GM23338 (cell line): ENCODE measurements around the gene DOCK1. TPM values are rescaled to one million over a fixed set of nuclear protein-coding genes. Genes with fewer than 3 reads are reported as not detected.
"Not testable (repeated sequence)": the region's sequence is repeated elsewhere in the genome, so short reads cannot be mapped to it uniquely, and the experiment has no call there.

ENCODE experiments used
- ATAC-seq: fragments of 200-7000 bp; cut with Tn5 transposase; 3 replicates; pipeline ENCODE4 v1.9.1; 2020
- DNase-seq: peaks from one replicate; pipeline ENCODE4 v3.0.0-alpha.2; 2015; ENCODE audit warnings: low spot score
- H2AFZ ChIP-seq: fragments of 200-600 bp; sonication (generic); 2 replicates; pipeline ENCODE4 v1.8.0; 2016; ENCODE audit warnings: antibody characterized with exemption, mild to moderate bottlenecking, moderate library complexity
- H3F3A ChIP-seq: fragments of 200-600 bp; sonication (generic); replicated peaks from 2 replicates; pipeline ENCODE4 v1.8.0; 2017; ENCODE audit warnings: antibody characterized with exemption, mixed run types, low read depth
- H3K27ac ChIP-seq: fragments of 200-600 bp; sonication (generic); 2 replicates; pipeline ENCODE4 v1.6.1; 2016; ENCODE audit warnings: low read depth
- H3K27me3 ChIP-seq: fragments of 200-600 bp; sonication (generic); 2 replicates; pipeline ENCODE4 v1.8.0; 2016; ENCODE audit warnings: mild to moderate bottlenecking, mixed run types, moderate library complexity; ENCODE audit not compliant: insufficient read depth
- H3K36me3 ChIP-seq: fragments of 200-600 bp; sonication (generic); 2 replicates; pipeline ENCODE4 v1.8.0; 2016; ENCODE audit warnings: mild to moderate bottlenecking; ENCODE audit not compliant: insufficient read depth
- H3K4me1 ChIP-seq: fragments of 200-600 bp; sonication (generic); 2 replicates; pipeline ENCODE4 v1.8.0; 2016; ENCODE audit warnings: mild to moderate bottlenecking, moderate library complexity; ENCODE audit not compliant: insufficient read depth
- H3K4me2 ChIP-seq: fragments of 200-600 bp; sonication (generic); 2 replicates; pipeline ENCODE4 v1.7.1; 2017; ENCODE audit warnings: mixed run types
- H3K4me3 ChIP-seq: fragments of 200-600 bp; sonication (generic); 2 replicates; pipeline ENCODE4 v1.6.1; 2016; ENCODE audit warnings: mixed run types
- H3K79me2 ChIP-seq: fragments of 200-600 bp; sonication (generic); replicated peaks from 2 replicates; pipeline ENCODE4 v1.8.0; 2017; ENCODE audit warnings: mild to moderate bottlenecking; ENCODE audit not compliant: insufficient read depth
- H3K9me2 ChIP-seq: fragments of 200-600 bp; sonication (generic); 2 replicates; pipeline ENCODE4 v1.8.0; 2017; ENCODE audit not compliant: insufficient read depth
- H4K20me1 ChIP-seq: fragments of 200-600 bp; sonication (generic); replicated peaks from 2 replicates; pipeline ENCODE4 v1.8.0; 2017; ENCODE audit warnings: mild to moderate bottlenecking; ENCODE audit not compliant: insufficient read depth
- H3K27ac Mint-ChIP-seq: 2 replicates; pipeline ENCODE4 v1.8.0; 2020; ENCODE audit warnings: inconsistent platforms, mild to moderate bottlenecking, moderate library complexity, mixed read lengths
- H3K27me3 Mint-ChIP-seq: 3 replicates; pipeline ENCODE4 v1.8.0; 2022; ENCODE audit warnings: low read depth, mild to moderate bottlenecking, moderate library complexity, mixed read lengths, inconsistent platforms; ENCODE audit not compliant: insufficient read depth, poor library complexity
- H3K36me3 Mint-ChIP-seq: 3 replicates; pipeline ENCODE4 v1.8.0; 2021; ENCODE audit warnings: low read depth, mild to moderate bottlenecking, inconsistent platforms, moderate library complexity, mixed read lengths
- H3K4me1 Mint-ChIP-seq: 3 replicates; pipeline ENCODE4 v1.8.0; 2020; ENCODE audit warnings: mild to moderate bottlenecking, inconsistent platforms, mixed read lengths
- H3K4me3 Mint-ChIP-seq: 3 replicates; pipeline ENCODE4 v1.8.0; 2021; ENCODE audit warnings: moderate library complexity, mild to moderate bottlenecking, inconsistent platforms, mixed read lengths
- H3K9me3 Mint-ChIP-seq: 3 replicates; pipeline ENCODE4 v1.8.0; 2020; ENCODE audit warnings: moderate library complexity, mild to moderate bottlenecking, inconsistent platforms, mixed read lengths
- CREB1 ChIP-seq: fragments of 250-450 bp; sonication (Bioruptor Pico); IDR thresholded peaks from 2 replicates; pipeline ENCODE4 v1.5.0; 2020; ENCODE audit warnings: low read depth, mild to moderate bottlenecking, moderate library complexity
- JUNB ChIP-seq: IDR thresholded peaks from one replicate; pipeline ENCODE4 v1.6.1; 2016; ENCODE audit warnings: antibody characterized with exemption; ENCODE audit not compliant: unreplicated experiment
- NANOG ChIP-seq: IDR thresholded peaks from 2 replicates; pipeline ENCODE4 v1.6.1; 2016; ENCODE audit warnings: antibody characterized with exemption, borderline replicate concordance
- POLR2AphosphoS5 ChIP-seq: IDR thresholded peaks from 2 replicates; pipeline ENCODE4 v1.6.1; 2016; ENCODE audit warnings: antibody characterized with exemption, low read depth
- ZNF114 ChIP-seq: fragments of 250-450 bp; sonication (Bioruptor Pico); IDR thresholded peaks from 2 replicates; pipeline ENCODE4 v1.5.0; 2020; ENCODE audit warnings: mild to moderate bottlenecking, moderate library complexity
- polyA plus RNA-seq: library from polyadenylated mRNA; unstranded; fragments of >200 nt; fragmentation: Nextera tagmentation; extraction: Ambion mirVana; gene quantifications from 2 replicates; pipeline ENCODE4 v1.2.1, GENCODE V29; 2016
- total RNA-seq: library from RNA; depleted of rRNA; stranded (reverse); fragments of >200 nt; shearing (Covaris generic); gene quantifications from 2 replicates; pipeline ENCODE4 v1.2.3, GENCODE V29; 2014
- TF ChIP-seq, protein P1 (sequence below): fragments of 250-450 bp; sonication (Bioruptor Pico); IDR thresholded peaks from 2 replicates; pipeline ENCODE4 v1.5.0; 2020; ENCODE audit warnings: mild to moderate bottlenecking, moderate library complexity
- TF ChIP-seq, protein P2 (sequence below), 2 experiments: fragments of 200-600 bp in 1 of 2; sonication (generic) in 1 of 2; conservative IDR thresholded peaks; 2 replicates each; pipeline versions ENCODE4 v1.5.1 to v1.6.1; 2016 to 2017; ENCODE audit warnings: antibody characterized with exemption in 2 of 2, low read depth in 2 of 2, mild to moderate bottlenecking in 2 of 2, moderate library complexity in 1 of 2

The DOCK1 gene
- total and polyA plus RNA-seq, 2 experiments from 2014 or later = 13.2 to 55.3 TPM

DNA sequence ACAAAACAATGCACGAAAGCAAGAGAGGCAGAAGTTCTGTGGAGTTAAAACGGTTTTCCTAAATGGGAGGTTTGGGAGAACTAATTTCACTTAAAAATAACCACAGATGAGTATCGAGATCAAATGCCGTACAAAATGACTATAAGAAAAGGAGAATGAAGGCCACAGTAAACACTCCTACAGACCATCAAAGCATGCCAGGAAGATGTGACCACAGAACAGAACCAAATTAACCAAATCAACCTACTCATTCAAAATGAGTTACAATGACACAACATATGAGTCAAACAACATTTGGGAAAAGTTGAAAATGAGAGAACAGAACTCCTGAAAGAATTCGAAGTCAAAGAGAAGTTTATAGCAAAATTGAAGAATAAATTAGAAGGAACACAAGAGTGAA, 24.3 kb upstream of the DOCK1 start (continued):
- TF ChIP-seq, protein P1, sequence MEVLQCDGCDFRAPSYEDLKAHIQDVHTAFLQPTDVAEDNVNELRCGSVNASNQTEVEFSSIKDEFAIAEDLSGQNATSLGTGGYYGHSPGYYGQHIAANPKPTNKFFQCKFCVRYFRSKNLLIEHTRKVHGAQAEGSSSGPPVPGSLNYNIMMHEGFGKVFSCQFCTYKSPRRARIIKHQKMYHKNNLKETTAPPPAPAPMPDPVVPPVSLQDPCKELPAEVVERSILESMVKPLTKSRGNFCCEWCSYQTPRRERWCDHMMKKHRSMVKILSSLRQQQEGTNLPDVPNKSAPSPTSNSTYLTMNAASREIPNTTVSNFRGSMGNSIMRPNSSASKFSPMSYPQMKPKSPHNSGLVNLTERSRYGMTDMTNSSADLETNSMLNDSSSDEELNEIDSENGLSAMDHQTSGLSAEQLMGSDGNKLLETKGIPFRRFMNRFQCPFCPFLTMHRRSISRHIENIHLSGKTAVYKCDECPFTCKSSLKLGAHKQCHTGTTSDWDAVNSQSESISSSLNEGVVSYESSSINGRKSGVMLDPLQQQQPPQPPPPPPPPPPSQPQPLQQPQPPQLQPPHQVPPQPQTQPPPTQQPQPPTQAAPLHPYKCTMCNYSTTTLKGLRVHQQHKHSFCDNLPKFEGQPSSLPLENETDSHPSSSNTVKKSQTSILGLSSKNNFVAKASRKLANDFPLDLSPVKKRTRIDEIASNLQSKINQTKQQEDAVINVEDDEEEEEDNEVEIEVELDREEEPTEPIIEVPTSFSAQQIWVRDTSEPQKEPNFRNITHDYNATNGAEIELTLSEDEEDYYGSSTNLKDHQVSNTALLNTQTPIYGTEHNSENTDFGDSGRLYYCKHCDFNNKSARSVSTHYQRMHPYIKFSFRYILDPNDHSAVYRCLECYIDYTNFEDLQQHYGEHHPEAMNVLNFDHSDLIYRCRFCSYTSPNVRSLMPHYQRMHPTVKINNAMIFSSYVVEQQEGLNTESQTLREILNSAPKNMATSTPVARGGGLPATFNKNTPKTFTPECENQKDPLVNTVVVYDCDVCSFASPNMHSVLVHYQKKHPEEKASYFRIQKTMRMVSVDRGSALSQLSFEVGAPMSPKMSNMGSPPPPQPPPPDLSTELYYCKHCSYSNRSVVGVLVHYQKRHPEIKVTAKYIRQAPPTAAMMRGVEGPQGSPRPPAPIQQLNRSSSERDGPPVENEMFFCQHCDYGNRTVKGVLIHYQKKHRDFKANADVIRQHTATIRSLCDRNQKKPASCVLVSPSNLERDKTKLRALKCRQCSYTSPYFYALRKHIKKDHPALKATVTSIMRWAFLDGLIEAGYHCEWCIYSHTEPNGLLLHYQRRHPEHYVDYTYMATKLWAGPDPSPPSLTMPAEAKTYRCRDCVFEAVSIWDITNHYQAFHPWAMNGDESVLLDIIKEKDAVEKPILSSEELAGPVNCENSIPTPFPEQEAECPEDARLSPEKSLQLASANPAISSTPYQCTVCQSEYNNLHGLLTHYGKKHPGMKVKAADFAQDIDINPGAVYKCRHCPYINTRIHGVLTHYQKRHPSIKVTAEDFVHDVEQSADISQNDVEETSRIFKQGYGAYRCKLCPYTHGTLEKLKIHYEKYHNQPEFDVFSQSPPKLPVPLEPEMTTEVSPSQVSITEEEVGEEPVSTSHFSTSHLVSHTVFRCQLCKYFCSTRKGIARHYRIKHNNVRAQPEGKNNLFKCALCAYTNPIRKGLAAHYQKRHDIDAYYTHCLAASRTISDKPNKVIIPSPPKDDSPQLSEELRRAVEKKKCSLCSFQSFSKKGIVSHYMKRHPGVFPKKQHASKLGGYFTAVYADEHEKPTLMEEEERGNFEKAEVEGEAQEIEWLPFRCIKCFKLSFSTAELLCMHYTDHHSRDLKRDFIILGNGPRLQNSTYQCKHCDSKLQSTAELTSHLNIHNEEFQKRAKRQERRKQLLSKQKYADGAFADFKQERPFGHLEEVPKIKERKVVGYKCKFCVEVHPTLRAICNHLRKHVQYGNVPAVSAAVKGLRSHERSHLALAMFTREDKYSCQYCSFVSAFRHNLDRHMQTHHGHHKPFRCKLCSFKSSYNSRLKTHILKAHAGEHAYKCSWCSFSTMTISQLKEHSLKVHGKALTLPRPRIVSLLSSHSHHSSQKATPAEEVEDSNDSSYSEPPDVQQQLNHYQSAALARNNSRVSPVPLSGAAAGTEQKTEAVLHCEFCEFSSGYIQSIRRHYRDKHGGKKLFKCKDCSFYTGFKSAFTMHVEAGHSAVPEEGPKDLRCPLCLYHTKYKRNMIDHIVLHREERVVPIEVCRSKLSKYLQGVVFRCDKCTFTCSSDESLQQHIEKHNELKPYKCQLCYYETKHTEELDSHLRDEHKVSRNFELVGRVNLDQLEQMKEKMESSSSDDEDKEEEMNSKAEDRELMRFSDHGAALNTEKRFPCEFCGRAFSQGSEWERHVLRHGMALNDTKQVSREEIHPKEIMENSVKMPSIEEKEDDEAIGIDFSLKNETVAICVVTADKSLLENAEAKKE = no peak
- no peak for TF ChIP-seq CREB1 (CRISPR knock-in tag)
- TF ChIP-seq, protein P2, sequence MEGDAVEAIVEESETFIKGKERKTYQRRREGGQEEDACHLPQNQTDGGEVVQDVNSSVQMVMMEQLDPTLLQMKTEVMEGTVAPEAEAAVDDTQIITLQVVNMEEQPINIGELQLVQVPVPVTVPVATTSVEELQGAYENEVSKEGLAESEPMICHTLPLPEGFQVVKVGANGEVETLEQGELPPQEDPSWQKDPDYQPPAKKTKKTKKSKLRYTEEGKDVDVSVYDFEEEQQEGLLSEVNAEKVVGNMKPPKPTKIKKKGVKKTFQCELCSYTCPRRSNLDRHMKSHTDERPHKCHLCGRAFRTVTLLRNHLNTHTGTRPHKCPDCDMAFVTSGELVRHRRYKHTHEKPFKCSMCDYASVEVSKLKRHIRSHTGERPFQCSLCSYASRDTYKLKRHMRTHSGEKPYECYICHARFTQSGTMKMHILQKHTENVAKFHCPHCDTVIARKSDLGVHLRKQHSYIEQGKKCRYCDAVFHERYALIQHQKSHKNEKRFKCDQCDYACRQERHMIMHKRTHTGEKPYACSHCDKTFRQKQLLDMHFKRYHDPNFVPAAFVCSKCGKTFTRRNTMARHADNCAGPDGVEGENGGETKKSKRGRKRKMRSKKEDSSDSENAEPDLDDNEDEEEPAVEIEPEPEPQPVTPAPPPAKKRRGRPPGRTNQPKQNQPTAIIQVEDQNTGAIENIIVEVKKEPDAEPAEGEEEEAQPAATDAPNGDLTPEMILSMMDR (conservative IDR thresholded peaks at IDR 0.05; ENCODE audit: low read depth in 2 of 2) = no peak
- TF ChIP-seq NANOG = no peak
- no peak for TF ChIP-seq JUNB
- TF ChIP-seq ZNF114 (CRISPR knock-in tag) = no peak

DNA sequence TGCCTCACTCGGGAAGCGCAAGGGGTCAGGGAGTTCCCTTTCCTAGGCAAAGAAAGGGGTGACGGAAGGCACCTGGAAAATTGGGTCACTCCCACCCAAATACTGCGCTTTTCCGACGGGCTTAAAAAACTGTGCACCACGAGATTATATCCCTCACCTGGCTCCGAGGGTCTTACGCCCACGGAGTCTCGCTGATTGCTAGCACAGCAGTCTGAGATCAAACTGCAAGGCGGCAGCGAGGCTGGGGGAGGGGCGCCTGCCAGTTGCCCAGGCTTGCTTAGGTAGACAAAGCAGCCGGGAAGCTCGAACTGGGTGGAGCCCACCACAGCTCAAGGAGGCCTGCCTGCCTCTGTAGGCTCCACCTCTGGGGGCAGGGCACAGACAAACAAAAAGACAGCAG, 23.2 kb upstream of the DOCK1 start:
- H3K4me3 ChIP-seq = peak overlapping the region; percentile 53
- peak overlapping the region; percentile 84 for H3K27ac Mint-ChIP-seq
- H3K9me2 ChIP-seq, H3K27me3 Mint-ChIP-seq, H3K36me3 ChIP-seq, H4K20me1 ChIP-seq, H3K9me3 Mint-ChIP-seq, H3F3A ChIP-seq, H3K79me2 ChIP-seq, ATAC-seq, H3K27ac ChIP-seq, H3K27me3 ChIP-seq, H3K36me3 Mint-ChIP-seq, H2AFZ ChIP-seq: not testable (repeated sequence)
- peaks cover 11% of the 10 kb centered on the region for H3K4me1 ChIP-seq
- peak overlapping the region; percentile 82 for H3K4me3 Mint-ChIP-seq
- peak; percentile 49 for DNase-seq
- peaks cover 19% of the 10 kb centered on the region for H3K4me1 Mint-ChIP-seq
- peak overlapping the region; percentile 70 for H3K4me2 ChIP-seq
- TF ChIP-seq POLR2AphosphoS5 = peak; percentile 44; the same call in 1 of the 2 replicates

- H3K4me3 ChIP-seq, H3K27me3 Mint-ChIP-seq, H3K4me1 ChIP-seq, H2AFZ ChIP-seq, H3K27ac Mint-ChIP-seq, H3K4me2 ChIP-seq, H3K36me3 Mint-ChIP-seq, H3K4me1 Mint-ChIP-seq, H3K9me3 Mint-ChIP-seq, H3K9me2 ChIP-seq, H3K4me3 Mint-ChIP-seq, H3K79me2 ChIP-seq, H3F3A ChIP-seq, ATAC-seq, H4K20me1 ChIP-seq, DNase-seq, H3K27ac ChIP-seq, H3K27me3 ChIP-seq, H3K36me3 ChIP-seq: not testable (repeated sequence)
Measured at GRCh38 chr10:126888436-126888835, 16.8 kb upstream of the DOCK1 start.
